Transverse colon (tissue), 4 donors: Measurements from ENCODE around the gene COQ10B. TPM values are rescaled to one million over a fixed set of nuclear protein-coding genes. Genes with fewer than 3 reads are reported as not detected.
"Not testable (repeated sequence)": the region's sequence is repeated elsewhere in the genome, so short reads cannot be mapped to it uniquely, and the experiment has no call there.

Experiments
- DNase-seq: peaks from one replicate; pipeline ENCODE4 v3.0.0-alpha.2; 2019
- H3K27ac ChIP-seq, 4 donors: fragments of 200-600 bp; sonication (generic); 2 replicates each; pipeline ENCODE4 v1.5.1; 2016 to 2018; ENCODE audit warnings: inconsistent platforms in 4 of 4
- H3K27me3 ChIP-seq: fragments of 200-600 bp; sonication (generic); 2 replicates; pipeline ENCODE4 v1.5.1; 2017; ENCODE audit warnings: inconsistent platforms
- H3K36me3 ChIP-seq, 4 donors: fragments of 200-600 bp; sonication (generic); 2 replicates each; pipeline ENCODE4 v1.5.1; 2017 to 2019; ENCODE audit warnings: inconsistent platforms in 4 of 4
- H3K4me1 ChIP-seq, 4 donors: fragments of 200-600 bp; sonication (generic); 2 replicates each; pipeline ENCODE4 v1.5.1; 2017 to 2020; ENCODE audit warnings: inconsistent platforms in 4 of 4
- H3K4me3 ChIP-seq, 4 donors: fragments of 200-600 bp; sonication (generic); 1 replicate in 1 of 4; 2 replicates in 3 of 4; pipeline versions ENCODE4 v1.5.1 to v1.6.1; 2017 to 2019; ENCODE audit warnings: inconsistent platforms in 4 of 4
- H3K9me3 ChIP-seq, 2 donors: fragments of 200-600 bp; sonication (generic); 2 replicates each; pipeline ENCODE4 v1.5.1; 2017 to 2019; ENCODE audit warnings: inconsistent platforms in 2 of 2
- CTCF ChIP-seq, 5 experiments: fragments of 200-600 bp in 3 of 5; fragments of 450-650 bp in 2 of 5; sonication (generic) in 3 of 5; IDR thresholded peaks; 1 replicate in 2 of 5; 2 replicates in 3 of 5; pipeline ENCODE4 v1.5.1; 2016 to 2017; ENCODE audit warnings: antibody characterized with exemption in 5 of 5, inconsistent platforms in 3 of 5, mild to moderate bottlenecking in 2 of 5, moderate library complexity in 1 of 5
- EP300 ChIP-seq: sonication (generic); formaldehyde crosslinking; IDR thresholded peaks from one replicate; pipeline ENCODE4 v1.6.1; 2017; ENCODE audit warnings: antibody characterized with exemption, low read depth
- POLR2A ChIP-seq: fragments of 450-650 bp; IDR thresholded peaks from one replicate; pipeline ENCODE4 v1.6.1; 2016; ENCODE audit warnings: antibody characterized with exemption, mild to moderate bottlenecking, moderate library complexity
- POLR2AphosphoS5 ChIP-seq, 3 donors: sonication (generic); formaldehyde crosslinking; IDR thresholded peaks; one replicate each; pipeline ENCODE4 v1.6.1; 2016; ENCODE audit warnings: antibody characterized with exemption in 3 of 3
- WGBS, 2 donors: methylation state at CpG; one replicate each; pipeline ENCODE4 v1.1.5; 2018; ENCODE audit warnings: low coverage in 1 of 2; 5-methylcytosine and 5-hydroxymethylcytosine counted together
- in situ Hi-C, 4 donors: fragments of 200-750 bp; cut with MboI; loops; one replicate each; pipeline versions ENCODE4 v1.15.0 to v1.15.1; 2017; ENCODE audit warnings: low sequenced_read_pairs in 3 of 4, low pct_ligation_motif_present in 1 of 4, low pct_unique_long_range_greater_than_20kb in 1 of 4
- intact Hi-C: fragments of 100-400 bp; cut with DNase I; formaldehyde crosslinking; loops from one replicate; pipeline ENCODE4 v1.15.1; 2023; ENCODE audit warnings: low total_unique reads
- total RNA-seq, 4 donors: library from RNA; depleted of rRNA; stranded (reverse); fragments of >200 nt; gene quantifications; one replicate each; pipeline ENCODE4 v1.1.0, GENCODE V29; 2016

The COQ10B gene
- total RNA-seq, 4 donors from 2014 or later = 10.1 to 80.8 (median 30.7) TPM

- H3K9me3 ChIP-seq = peaks cover 6 to 15% of the 10 kb centered on the region in 2 donors
- TF ChIP-seq CTCF (IDR thresholded peaks at IDR 0.05) = no peak
- TF ChIP-seq POLR2AphosphoS5 (IDR thresholded peaks at IDR 0.05) = no peak
- no peak for TF ChIP-seq EP300
- TF ChIP-seq POLR2A = no peak
- WGBS, 2 donors = 97 to 100% methylated on average over 2 to 9 of the region's 9 CpGs
- no peaks in the 10 kb centered on the region for H3K27me3 ChIP-seq
- no peaks in the 10 kb centered on the region for H3K4me1 ChIP-seq
- no peak overlapping the region for H3K4me3 ChIP-seq
- H3K36me3 ChIP-seq = peaks cover 0 to 25% (median 10%) of the 10 kb centered on the region in 4 donors
- in situ Hi-C loops (no loop called here), intact Hi-C loops (no loop called here)
- no peak for DNase-seq
- H3K27ac ChIP-seq = no peak overlapping the region
These were observed 27.0 kb downstream of the COQ10B start for GRCh38 chr2:197480165-197481036.

GRCh38 chr2:197484248-197484647 lies 30.9 kb downstream of the COQ10B start:
- H3K27me3 ChIP-seq, H3K27ac ChIP-seq, intact Hi-C loops, DNase-seq, H3K4me3 ChIP-seq, in situ Hi-C loops, H3K4me1 ChIP-seq: not testable (repeated sequence)
- H3K36me3 ChIP-seq = peaks cover 0 to 37% (median 12%) of the 10 kb centered on the region in 4 donors
- 89% methylated on average over 3 of the region's 3 CpGs; no CpG with 5 or more reads in 1 of the 2 donors for WGBS, 2 donors
- H3K9me3 ChIP-seq = peaks cover 6 to 15% of the 10 kb centered on the region in 2 donors

GRCh38 chr2:197486175-197486574 lies 32.8 kb downstream of the COQ10B start:
- intact Hi-C loops (no loop called here), in situ Hi-C loops (no loop called here)
- H3K27ac ChIP-seq = no peak overlapping the region
- peaks cover 6 to 15% of the 10 kb centered on the region in 2 donors for H3K9me3 ChIP-seq
- H3K36me3 ChIP-seq = peaks cover 0 to 53% (median 21%) of the 10 kb centered on the region in 4 donors
- H3K4me1 ChIP-seq = no peaks in the 10 kb centered on the region
- 86 to 92% methylated on average over 2 of the region's 2 CpGs for WGBS, 2 donors
- no peaks in the 10 kb centered on the region for H3K27me3 ChIP-seq
- TF ChIP-seq EP300 (no peak), CTCF (IDR thresholded peaks at IDR 0.05) (no peak), POLR2AphosphoS5 (IDR thresholded peaks at IDR 0.05) (no peak), POLR2A (no peak)
- DNase-seq = no peak
- H3K4me3 ChIP-seq = no peak overlapping the region

- TF ChIP-seq EP300 (no peak), POLR2AphosphoS5 (IDR thresholded peaks at IDR 0.05) (no peak), POLR2A (no peak), CTCF (IDR thresholded peaks at IDR 0.05) (no peak)
- Histone ChIP-seq H3K36me3 (peaks cover 0 to 62% (median 27%) of the 10 kb centered on the region in 4 donors), H3K9me3 (peaks cover 6 to 15% of the 10 kb centered on the region in 2 donors), H3K27ac (no peak overlapping the region), H3K4me3 (no peak overlapping the region), H3K27me3 (no peaks in the 10 kb centered on the region), H3K4me1 (no peaks in the 10 kb centered on the region)
- intact Hi-C loops = no loop called here
- WGBS, 2 donors = 90 to 98% methylated on average over 4 of the region's 4 CpGs
- in situ Hi-C loops = no loop called here
- DNase-seq = no peak
These were observed 34.0 kb downstream of the COQ10B start for GRCh38 chr2:197487385-197487784.
